SK-N-SH treated with all-trans-retinoic acid at 6 μM for 48 hours (cell line): ENCODE data around the gene ZNF672.

ENCODE experiments used
- ATAC-seq: fragments of 200-7000 bp; cut with Tn5 transposase; 3 replicates; pipeline ENCODE4 v1.9.1; 2020; ENCODE audit warnings: mild to moderate bottlenecking, moderate library complexity
- ARNTL ChIP-seq: fragments of 450-650 bp; formaldehyde crosslinking; IDR thresholded peaks from 2 replicates; pipeline ENCODE4 v1.5.0; 2020; ENCODE audit warnings: low read depth, mild to moderate bottlenecking, moderate library complexity, borderline replicate concordance
- BACH2 ChIP-seq: fragments of 250-450 bp; sonication (Bioruptor Pico); IDR thresholded peaks from 2 replicates; pipeline ENCODE4 v1.9.0; 2021; ENCODE audit warnings: mild to moderate bottlenecking, borderline replicate concordance
- ESRRG ChIP-seq: fragments of 250-450 bp; sonication (Bioruptor Pico); IDR thresholded peaks from 2 replicates; pipeline ENCODE4 v1.6.1; 2021; ENCODE audit warnings: mild to moderate bottlenecking
- ISL1 ChIP-seq: fragments of 250-450 bp; sonication (Bioruptor Pico); IDR thresholded peaks from 2 replicates; pipeline ENCODE4 v2.1.2; 2022; ENCODE audit warnings: mild to moderate bottlenecking, moderate library complexity
- PPARA ChIP-seq: fragments of 250-450 bp; sonication (Bioruptor Pico); IDR thresholded peaks from 2 replicates; pipeline ENCODE4 v1.5.0; 2020; ENCODE audit warnings: mild to moderate bottlenecking, borderline replicate concordance
- RARB ChIP-seq: fragments of 250-450 bp; sonication (Bioruptor Pico); IDR thresholded peaks from 2 replicates; pipeline ENCODE4 v1.8.0; 2021; ENCODE audit warnings: mild to moderate bottlenecking, moderate library complexity
- SNAI2 ChIP-seq: fragments of 250-450 bp; sonication (Bioruptor Pico); IDR thresholded peaks from 2 replicates; pipeline ENCODE4 v1.5.0; 2020; ENCODE audit warnings: mild to moderate bottlenecking, moderate library complexity
- TOX ChIP-seq: fragments of 250-450 bp; sonication (Bioruptor Pico); IDR thresholded peaks from 2 replicates; pipeline ENCODE4 v1.8.0; 2021; ENCODE audit warnings: mild to moderate bottlenecking, moderate library complexity, borderline replicate concordance
- ZC3H10 ChIP-seq: fragments of 250-450 bp; sonication (Bioruptor Pico); IDR thresholded peaks from 2 replicates; pipeline ENCODE4 v1.5.1; 2021; ENCODE audit warnings: mild to moderate bottlenecking, moderate library complexity
- ZFP3 ChIP-seq: fragments of 250-450 bp; sonication (Bioruptor Pico); IDR thresholded peaks from 2 replicates; pipeline ENCODE4 v1.5.0; 2020; ENCODE audit warnings: mild to moderate bottlenecking, moderate library complexity
- ZFP30 ChIP-seq: fragments of 450-650 bp; formaldehyde crosslinking; IDR thresholded peaks from 2 replicates; pipeline ENCODE4 v1.5.0; 2022; ENCODE audit warnings: mild to moderate bottlenecking, moderate library complexity
- ZNF565 ChIP-seq: fragments of 450-650 bp; formaldehyde crosslinking; conservative IDR thresholded peaks from 2 replicates; pipeline ENCODE4 v1.5.0; 2020; ENCODE audit warnings: low read depth, mild to moderate bottlenecking, moderate library complexity
- ZNF70 ChIP-seq: fragments of 450-650 bp; formaldehyde crosslinking; IDR thresholded peaks from 2 replicates; pipeline ENCODE4 v1.5.0; 2020; ENCODE audit warnings: mild to moderate bottlenecking, moderate library complexity
- ZNF8 ChIP-seq: fragments of 450-650 bp; formaldehyde crosslinking; IDR thresholded peaks from 2 replicates; pipeline ENCODE4 v1.5.0; 2020; ENCODE audit warnings: mild to moderate bottlenecking, moderate library complexity
- TF ChIP-seq, protein P1 (sequence below): fragments of 250-450 bp; sonication (Bioruptor Pico); IDR thresholded peaks from 2 replicates; pipeline ENCODE4 v1.5.1; 2021; ENCODE audit warnings: mild to moderate bottlenecking, moderate library complexity
- TF ChIP-seq, protein P2 (sequence below): fragments of 250-450 bp; sonication (Bioruptor Pico); IDR thresholded peaks from 2 replicates; pipeline ENCODE4 v1.8.0; 2020; ENCODE audit warnings: mild to moderate bottlenecking, moderate library complexity, borderline replicate concordance
- TF ChIP-seq, protein P3 (sequence below): fragments of 250-450 bp; sonication (Bioruptor Pico); IDR thresholded peaks from 2 replicates; pipeline ENCODE4 v1.5.1; 2020; ENCODE audit warnings: low read depth, mild to moderate bottlenecking, moderate library complexity
- TF ChIP-seq, protein P4 (sequence below): fragments of 250-450 bp; sonication (Bioruptor Pico); IDR thresholded peaks from 2 replicates; pipeline ENCODE4 v1.5.0; 2020; ENCODE audit warnings: mild to moderate bottlenecking, moderate library complexity
- TF ChIP-seq, protein P5 (sequence below): fragments of 250-450 bp; sonication (Bioruptor Pico); IDR thresholded peaks from 2 replicates; pipeline ENCODE4 v1.8.0; 2021; ENCODE audit warnings: low read depth, mild to moderate bottlenecking, moderate library complexity, borderline replicate concordance

ZNF672 gene

DNA sequence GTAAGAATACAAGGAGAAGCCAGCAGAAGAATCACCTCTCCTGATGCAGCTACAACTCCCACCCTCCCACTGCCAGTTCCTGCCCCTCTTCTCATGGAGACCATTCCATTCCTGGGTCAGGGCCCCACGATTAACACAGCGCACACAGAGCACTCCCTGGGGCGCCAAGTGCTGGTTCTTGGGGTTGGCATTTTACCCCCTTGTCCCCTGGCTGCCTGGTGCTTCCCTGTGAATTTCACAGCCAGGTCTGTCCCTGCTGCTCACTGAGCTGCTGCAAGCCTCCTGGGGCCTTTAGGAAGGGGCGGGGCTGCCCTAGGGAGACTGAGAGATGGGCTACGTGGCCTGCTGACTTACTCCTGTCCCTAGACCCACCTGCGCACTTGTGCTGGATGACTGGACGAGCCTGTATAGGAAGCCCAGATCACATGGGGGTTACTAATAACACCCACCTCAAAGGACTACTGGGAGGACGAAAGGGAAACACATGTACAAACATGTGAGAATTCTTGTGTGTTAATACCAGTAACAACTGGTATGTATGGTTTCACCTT lies 4.8 kb downstream of the ZNF672 start:
- TF ChIP-seq BACH2 (CRISPR knock-in tag) (no peak), ZNF565 (CRISPR knock-in tag) (no peak), ZNF8 (CRISPR knock-in tag) (no peak), RARB (CRISPR knock-in tag) (no peak), SNAI2 (CRISPR knock-in tag) (no peak), ESRRG (no peak), ZNF70 (CRISPR knock-in tag) (no peak), ARNTL (CRISPR knock-in tag) (no peak)
- TF ChIP-seq, protein P1, sequence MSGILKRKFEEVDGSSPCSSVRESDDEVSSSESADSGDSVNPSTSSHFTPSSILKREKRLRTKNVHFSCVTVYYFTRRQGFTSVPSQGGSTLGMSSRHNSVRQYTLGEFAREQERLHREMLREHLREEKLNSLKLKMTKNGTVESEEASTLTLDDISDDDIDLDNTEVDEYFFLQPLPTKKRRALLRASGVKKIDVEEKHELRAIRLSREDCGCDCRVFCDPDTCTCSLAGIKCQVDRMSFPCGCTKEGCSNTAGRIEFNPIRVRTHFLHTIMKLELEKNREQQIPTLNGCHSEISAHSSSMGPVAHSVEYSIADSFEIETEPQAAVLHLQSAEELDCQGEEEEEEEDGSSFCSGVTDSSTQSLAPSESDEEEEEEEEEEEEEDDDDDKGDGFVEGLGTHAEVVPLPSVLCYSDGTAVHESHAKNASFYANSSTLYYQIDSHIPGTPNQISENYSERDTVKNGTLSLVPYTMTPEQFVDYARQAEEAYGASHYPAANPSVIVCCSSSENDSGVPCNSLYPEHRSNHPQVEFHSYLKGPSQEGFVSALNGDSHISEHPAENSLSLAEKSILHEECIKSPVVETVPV: no peak
- TF ChIP-seq, protein P2, sequence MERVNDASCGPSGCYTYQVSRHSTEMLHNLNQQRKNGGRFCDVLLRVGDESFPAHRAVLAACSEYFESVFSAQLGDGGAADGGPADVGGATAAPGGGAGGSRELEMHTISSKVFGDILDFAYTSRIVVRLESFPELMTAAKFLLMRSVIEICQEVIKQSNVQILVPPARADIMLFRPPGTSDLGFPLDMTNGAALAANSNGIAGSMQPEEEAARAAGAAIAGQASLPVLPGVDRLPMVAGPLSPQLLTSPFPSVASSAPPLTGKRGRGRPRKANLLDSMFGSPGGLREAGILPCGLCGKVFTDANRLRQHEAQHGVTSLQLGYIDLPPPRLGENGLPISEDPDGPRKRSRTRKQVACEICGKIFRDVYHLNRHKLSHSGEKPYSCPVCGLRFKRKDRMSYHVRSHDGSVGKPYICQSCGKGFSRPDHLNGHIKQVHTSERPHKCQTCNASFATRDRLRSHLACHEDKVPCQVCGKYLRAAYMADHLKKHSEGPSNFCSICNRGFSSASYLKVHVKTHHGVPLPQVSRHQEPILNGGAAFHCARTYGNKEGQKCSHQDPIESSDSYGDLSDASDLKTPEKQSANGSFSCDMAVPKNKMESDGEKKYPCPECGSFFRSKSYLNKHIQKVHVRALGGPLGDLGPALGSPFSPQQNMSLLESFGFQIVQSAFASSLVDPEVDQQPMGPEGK: no peak
- TF ChIP-seq, protein P3, sequence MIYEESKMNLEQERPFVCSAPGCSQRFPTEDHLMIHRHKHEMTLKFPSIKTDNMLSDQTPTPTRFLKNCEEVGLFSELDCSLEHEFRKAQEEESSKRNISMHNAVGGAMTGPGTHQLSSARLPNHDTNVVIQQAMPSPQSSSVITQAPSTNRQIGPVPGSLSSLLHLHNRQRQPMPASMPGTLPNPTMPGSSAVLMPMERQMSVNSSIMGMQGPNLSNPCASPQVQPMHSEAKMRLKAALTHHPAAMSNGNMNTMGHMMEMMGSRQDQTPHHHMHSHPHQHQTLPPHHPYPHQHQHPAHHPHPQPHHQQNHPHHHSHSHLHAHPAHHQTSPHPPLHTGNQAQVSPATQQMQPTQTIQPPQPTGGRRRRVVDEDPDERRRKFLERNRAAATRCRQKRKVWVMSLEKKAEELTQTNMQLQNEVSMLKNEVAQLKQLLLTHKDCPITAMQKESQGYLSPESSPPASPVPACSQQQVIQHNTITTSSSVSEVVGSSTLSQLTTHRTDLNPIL (CRISPR knock-in tag): no peak
- TF ChIP-seq, protein P4, sequence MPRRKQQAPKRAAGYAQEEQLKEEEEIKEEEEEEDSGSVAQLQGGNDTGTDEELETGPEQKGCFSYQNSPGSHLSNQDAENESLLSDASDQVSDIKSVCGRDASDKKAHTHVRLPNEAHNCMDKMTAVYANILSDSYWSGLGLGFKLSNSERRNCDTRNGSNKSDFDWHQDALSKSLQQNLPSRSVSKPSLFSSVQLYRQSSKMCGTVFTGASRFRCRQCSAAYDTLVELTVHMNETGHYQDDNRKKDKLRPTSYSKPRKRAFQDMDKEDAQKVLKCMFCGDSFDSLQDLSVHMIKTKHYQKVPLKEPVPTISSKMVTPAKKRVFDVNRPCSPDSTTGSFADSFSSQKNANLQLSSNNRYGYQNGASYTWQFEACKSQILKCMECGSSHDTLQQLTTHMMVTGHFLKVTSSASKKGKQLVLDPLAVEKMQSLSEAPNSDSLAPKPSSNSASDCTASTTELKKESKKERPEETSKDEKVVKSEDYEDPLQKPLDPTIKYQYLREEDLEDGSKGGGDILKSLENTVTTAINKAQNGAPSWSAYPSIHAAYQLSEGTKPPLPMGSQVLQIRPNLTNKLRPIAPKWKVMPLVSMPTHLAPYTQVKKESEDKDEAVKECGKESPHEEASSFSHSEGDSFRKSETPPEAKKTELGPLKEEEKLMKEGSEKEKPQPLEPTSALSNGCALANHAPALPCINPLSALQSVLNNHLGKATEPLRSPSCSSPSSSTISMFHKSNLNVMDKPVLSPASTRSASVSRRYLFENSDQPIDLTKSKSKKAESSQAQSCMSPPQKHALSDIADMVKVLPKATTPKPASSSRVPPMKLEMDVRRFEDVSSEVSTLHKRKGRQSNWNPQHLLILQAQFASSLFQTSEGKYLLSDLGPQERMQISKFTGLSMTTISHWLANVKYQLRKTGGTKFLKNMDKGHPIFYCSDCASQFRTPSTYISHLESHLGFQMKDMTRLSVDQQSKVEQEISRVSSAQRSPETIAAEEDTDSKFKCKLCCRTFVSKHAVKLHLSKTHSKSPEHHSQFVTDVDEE: no peak
- ATAC-seq: no peak

DNA sequence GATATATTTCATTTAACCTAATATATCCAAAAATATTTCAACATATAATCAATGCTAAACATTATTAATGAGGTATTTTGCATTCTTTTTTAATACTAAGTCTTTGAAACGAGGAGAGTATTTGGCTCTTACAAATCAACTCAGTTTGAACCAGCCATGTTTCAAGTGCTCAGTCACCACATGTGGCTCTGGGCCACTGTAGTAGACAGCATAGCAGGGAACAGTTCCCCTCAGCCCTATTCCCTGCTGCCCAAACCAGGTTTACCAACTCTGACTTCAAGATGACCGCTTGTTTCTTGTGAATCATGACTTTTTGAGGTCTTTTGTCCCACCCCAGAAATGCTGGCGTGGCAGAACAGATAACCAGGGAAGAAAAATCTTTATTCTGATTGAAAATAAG lies 5.7 kb downstream of the ZNF672 start:
- no peak for ATAC-seq
- no peak for TF ChIP-seq ZFP30 (CRISPR knock-in tag)
- TF ChIP-seq ZC3H10 (CRISPR knock-in tag): no peak
- TF ChIP-seq ZNF565 (CRISPR knock-in tag): no peak
- TF ChIP-seq, protein P1: no peak
- TF ChIP-seq RARB (CRISPR knock-in tag): no peak
- no peak for TF ChIP-seq ISL1 (CRISPR knock-in tag)
- TF ChIP-seq TOX (CRISPR knock-in tag): no peak
- TF ChIP-seq, protein P4: no peak
- no peak for TF ChIP-seq ESRRG
- TF ChIP-seq ZNF8 (CRISPR knock-in tag): no peak
- TF ChIP-seq, protein P5, sequence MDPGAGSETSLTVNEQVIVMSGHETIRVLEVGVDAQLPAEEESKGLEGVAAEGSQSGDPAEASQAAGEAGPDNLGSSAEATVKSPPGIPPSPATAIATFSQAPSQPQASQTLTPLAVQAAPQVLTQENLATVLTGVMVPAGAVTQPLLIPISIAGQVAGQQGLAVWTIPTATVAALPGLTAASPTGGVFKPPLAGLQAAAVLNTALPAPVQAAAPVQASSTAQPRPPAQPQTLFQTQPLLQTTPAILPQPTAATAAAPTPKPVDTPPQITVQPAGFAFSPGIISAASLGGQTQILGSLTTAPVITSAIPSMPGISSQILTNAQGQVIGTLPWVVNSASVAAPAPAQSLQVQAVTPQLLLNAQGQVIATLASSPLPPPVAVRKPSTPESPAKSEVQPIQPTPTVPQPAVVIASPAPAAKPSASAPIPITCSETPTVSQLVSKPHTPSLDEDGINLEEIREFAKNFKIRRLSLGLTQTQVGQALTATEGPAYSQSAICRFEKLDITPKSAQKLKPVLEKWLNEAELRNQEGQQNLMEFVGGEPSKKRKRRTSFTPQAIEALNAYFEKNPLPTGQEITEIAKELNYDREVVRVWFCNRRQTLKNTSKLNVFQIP (CRISPR knock-in tag): no peak
- no peak for TF ChIP-seq ZFP3 (CRISPR knock-in tag)
- no peak for TF ChIP-seq SNAI2 (CRISPR knock-in tag)
- TF ChIP-seq PPARA (CRISPR knock-in tag): no peak
